Measurements from ENCODE around the gene DPF1.

The DPF1 gene

DNA sequence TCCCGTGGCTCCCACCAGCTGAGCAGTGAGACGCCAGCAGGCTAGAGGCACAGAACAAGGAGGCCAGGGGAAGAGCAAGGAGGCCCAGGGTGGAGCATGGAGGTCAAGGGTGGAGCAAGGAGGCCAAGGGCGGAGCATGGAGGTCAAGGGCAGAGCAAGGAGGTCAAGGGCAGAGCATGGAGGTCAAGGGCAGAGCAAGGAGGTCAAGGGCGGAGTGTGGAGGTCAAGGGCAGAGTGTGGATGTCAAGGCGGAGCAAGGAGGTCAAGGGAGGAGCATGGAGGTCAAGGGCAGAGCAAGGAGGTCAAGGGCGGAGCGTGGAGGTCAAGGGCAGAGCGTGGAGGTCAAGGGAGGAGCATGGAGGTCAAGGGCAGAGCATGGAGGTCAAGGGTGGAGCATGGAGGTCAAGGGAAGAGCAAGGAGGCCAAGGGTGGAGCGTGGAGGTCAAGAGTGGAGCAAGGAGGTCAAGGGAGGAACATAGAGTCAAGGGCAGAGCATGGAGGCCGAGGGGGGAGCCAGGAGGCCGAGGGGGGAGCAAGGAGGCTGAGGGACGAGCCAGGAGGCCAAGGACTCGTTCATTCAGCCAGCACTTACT is 27.7 kb downstream of the DPF1 start:
- DNase-seq = no peak

DNA sequence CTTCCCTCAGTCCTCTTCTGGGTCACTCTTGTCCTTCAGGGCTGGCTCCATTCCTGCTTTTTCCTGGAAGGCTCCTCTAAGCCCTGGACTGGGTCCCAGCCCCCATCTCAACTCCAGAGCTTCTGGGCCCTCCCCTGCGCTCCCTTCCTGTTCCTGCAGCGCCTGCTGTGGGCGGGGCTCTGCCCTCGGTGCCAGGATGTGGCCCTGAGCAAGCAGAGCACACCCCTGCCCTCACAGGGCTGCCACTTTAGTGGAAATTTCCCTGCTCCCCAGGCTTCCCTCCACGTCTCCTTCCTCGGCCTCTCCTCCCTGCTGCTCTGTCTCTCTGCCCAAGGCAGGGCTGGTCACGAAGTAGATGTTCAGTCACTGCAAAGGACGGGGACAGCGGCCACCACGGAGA is 28.8 kb downstream of the DPF1 start:
- DNase-seq = no peak

DNA sequence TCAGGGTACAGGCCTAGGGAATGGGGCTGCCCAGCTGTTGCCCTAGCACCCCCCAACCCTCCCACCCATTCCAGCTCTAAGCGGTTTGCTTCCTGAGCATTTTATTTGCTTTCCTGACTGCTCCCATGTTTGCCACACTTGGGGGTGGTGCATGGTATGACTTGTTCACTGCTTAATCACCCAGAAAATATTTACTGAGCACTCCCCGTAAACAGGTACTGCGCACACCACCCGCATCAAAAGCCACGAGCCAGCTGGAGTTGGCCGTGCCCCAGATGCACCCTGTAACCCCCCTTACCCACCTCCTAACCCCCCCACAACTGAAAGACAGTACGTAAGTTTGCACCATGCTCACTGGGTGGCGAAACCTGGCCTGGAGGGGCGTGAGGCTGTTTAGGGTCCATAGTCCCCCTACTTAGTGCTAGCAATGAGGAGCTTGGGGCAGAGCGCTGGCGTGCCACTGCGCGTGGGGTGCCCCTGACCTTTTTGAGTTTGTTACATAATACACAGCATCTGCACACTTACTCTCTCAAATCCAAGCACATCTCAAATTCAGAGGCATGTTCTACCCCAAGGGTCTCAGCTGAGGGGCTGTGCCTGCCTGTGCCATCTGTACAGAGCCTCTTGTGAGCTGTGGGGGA is 29.8 kb downstream of the DPF1 start:
- DNase-seq = no peak

DNA sequence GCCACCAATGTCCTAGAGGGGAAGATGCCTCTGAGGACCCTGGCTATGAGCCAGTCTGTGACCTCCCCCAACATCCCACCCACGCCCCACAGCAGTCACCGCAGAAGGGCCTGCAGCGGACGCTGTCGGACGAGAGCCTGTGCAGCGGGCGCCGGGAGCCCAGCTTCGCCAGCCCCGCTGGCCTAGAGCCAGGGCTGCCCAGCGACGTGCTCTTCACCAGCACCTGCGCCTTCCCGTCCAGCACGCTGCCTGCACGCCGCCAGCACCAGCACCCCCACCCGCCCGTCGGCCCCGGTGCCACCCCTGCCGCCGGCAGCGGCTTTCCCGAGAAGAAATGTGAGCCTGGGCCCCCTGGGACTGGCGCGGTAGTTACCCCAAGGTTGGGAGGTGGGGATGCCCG is 30.6 kb downstream of the DPF1 start:
- no peak for DNase-seq

DNA sequence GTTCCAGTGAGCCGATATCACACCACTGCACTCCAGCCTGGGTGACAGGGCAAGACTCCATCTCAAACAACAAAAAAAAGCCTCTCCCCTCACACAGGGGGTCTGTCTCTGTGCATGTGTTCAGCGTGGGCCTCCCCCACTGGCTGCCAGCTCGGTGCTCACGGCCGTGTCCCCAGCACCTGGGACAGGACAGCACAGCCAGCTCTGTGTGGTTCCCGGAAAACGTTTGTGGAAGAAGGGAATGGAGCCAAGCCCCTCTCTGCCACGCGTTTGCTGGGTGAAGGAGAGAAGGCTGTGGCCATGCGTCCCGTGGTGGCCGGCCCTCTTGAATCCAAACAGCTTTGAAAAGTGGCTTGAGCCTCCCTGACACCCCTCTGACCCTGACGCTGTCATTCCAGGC is 32.3 kb downstream of the DPF1 start:
- DNase-seq = no peak

DNA sequence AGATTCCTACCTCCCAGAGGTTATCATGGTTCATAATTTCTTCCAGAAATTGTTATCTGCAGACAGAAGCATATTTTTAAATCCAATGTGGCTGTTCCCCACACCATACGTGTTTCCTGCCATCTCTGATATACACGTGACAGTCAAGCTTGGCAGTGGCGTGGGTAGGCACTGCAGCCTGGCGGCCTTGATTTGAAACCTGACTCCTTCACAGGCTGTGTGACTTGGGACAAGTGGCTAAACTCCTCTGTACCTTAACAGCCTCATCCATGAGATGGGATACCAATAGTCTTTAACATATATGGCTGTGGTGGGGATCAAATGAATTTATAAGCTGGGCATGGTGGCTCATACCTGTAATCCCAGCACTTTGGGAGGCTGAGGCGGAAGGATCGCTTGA is 33.2 kb downstream of the DPF1 start:
- no peak for DNase-seq

- DNase-seq = no peak
These were observed 34.0 kb downstream of the DPF1 start for GRCh38 chr19:38190061-38190460.

DNA sequence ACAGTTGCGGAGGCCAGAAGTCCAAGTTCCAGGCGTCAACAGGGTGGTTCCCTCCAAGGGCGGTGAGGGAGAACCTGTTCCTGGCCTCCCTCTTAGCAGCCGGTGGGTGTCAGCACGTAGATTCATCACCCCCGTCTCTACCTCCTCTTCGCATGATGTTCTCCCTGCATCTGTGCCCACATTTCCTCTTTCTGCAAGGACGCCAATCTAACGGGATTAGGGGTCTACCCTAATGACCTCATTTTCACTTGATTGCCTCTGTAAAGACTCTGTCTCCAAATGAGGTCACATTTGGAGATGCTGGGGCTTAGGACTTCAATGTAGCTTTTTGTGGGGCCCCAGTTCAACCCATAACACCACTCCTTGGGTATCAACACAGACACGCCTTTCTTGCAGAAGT is 38.5 kb downstream of the DPF1 start:
- no peak for DNase-seq

DNA sequence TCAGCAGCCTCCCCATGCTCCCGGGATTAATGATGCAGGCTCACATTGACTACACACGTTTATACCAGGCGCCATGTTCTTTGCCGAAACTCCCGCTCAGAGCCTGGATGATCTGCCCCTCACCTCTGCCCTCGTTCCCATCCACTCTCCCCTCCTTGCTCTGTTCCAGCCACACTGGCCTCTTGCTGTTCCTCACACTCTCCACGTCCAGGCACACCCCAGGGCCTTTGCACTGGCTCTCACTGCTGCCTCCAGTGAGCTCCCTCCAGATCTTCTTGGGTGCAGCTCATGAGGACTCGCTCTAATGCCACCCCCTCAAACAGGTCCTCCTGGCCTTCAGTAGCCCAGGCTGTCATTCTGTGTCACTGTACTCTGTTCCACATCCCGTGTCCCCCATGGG is 39.2 kb downstream of the DPF1 start:
- DNase-seq = no peak

DNA sequence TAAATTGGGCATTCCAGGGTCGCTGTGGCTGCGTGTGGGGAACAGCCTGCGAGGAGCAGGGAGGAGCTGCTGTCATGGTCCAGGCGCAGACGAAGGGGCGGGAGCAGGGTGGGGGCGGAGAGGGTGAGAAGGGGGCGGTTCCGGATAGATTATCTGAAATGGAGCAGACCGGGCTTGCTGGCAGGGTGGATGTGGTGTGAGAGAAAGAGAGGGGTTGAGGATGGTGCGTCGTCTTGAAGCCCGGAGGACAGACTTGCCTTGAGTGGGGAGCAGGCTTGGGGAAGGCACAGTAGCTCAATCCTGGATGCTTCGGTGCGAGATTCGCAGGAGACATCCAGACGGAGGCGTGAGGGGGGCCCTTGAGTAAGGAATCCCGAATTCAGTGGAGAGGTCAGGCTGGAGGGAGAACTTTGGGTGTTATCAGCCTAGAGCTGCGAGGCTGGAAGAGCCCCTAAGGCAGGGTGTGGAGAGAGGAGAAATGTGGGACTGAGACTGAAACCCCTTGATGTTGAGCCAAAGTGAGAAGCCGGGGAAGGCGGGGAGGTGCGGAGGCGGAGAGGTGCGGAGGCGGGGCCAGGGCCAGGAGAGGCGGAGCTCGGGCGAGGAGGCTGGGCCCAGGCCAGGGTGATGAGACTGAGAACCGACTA is 40.6 kb downstream of the DPF1 start:
- DNase-seq = no peak

GRCh38 chr19:38182536-38183210 is 41.3 kb downstream of the DPF1 start:
- DNase-seq = no peak

- DNase-seq = no peak
These were observed 44.0 kb downstream of the DPF1 start for GRCh38 chr19:38180071-38180470.

DNA sequence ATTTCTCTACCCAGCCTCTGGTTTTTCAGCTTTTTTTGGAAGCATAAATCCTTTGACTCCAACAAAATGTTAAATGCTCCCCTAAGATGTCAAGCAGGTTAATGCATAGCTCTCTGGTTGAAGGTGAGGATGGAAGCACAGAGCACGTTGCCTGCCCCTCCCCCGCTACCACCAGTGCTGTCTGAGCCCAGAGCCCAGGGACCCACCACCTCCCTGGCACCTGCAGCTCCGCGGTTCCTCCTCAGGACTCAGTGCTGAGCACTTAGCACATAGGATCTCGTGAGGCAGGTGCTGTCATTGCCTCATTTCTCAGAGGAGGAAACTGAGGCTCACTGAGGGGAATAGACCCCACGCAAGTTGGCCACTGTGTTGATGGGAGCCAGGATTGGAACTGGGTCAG is 48.6 kb downstream of the DPF1 start:
- DNase-seq = no peak

- no peak for DNase-seq
These were observed 50.6 kb downstream of the DPF1 start for GRCh38 chr19:38173291-38174041.

GRCh38 chr19:38172001-38172400 is 52.0 kb downstream of the DPF1 start:
- no peak for DNase-seq

DNA sequence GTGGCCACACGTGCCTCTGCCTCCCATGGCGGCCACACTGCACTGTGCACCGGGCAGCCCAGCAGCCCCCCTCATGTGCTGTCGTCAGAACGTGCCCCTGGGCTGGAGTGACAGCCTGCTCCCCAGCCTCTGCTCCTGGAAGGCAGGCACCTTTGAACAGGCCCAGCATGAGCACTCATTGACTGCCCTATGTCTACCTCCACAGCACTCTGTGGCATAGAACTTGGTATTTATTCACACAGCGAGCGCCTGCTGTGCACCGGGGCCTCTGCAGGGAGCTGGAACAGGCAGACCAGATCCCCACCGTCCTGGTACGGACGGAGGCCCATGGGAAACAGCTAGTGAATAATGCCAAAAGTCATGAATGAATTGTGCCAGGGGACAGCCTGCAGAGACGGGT is 53.7 kb downstream of the DPF1 start:
- DNase-seq = no peak

- no peak for DNase-seq
These were observed 55.4 kb downstream of the DPF1 start for GRCh38 chr19:38168637-38169036.

GRCh38 chr19:38165335-38165734 is 58.7 kb downstream of the DPF1 start:
- DNase-seq = no peak

DNA sequence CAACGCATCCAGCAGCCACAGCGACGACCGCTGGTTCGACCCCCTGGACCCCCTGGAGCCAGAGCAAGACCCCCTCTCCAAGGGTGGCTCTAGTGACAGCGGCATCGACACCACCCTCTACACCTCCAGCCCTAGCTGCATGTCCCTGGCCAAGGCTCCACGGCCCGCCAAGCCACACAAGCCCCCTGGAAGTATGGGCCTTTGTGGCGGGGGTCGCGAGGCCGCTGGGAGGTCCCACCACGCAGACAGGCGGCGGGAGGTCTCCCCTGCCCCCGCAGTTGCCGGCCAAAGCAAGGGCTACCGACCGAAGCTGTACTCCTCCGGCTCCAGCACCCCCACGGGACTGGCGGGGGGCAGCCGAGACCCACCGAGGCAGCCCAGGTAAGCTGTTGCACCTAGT is 59.5 kb downstream of the DPF1 start:
- no peak for DNase-seq

- DNase-seq = no peak
These were observed 60.4 kb downstream of the DPF1 start for GRCh38 chr19:38163419-38164290.

DNA sequence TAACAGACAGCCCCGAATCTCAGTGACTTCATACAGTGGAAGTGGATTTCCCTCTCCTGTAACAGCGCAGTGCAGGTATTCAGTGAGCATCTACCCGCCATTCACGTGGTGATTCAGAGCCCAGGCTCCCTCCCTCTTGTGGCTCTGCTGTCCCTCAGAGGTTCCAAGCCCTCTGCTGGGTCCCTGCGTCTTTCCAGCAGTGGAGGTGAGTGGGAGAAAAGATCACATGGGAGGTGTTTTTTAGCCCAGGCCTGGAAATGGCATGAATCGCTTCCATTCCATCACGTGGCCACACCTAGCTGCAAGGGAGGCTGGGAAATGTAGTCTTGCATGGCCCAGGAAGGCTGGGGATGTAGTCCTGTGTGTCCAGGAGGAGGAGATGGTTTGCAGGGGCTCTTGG is 61.4 kb downstream of the DPF1 start:
- DNase-seq = no peak

DNA sequence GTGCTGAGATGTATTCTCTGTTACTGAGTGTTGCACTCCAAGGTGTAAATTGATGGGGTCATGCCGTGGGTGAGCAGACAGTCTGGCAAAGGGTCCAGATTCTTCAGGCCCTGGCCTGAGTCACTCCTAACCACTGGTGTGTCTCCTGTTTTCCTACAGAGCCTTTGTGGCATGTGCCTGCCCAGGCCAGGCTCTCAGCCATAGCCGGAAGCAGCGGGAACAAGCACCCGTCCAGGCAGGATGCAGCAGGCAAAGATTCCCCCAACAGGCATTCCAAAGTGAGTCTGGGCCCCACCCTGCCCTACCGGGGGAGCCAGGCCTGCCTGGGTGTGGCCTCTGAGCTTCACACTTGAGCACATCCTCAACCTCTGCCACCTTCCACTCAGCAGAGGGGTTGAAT is 61.9 kb downstream of the DPF1 start:
- no peak for DNase-seq
